Stimulated activated CD4-positive, alpha-beta T cell treated with anti-CD3 and anti-CD28 coated beads, Interleukin-15, amount 100 ng/mL, for 1 hour (primary cell): ENCODE data around the gene APOBR.
"Not testable (repeated sequence)": the region's sequence is repeated elsewhere in the genome, so short reads cannot be mapped to it uniquely, and the experiment has no call there.

ENCODE experiments used
- DNase-seq, 2 donors: peaks; one replicate each; pipeline ENCODE4 v3.0.0-alpha.2; 2020; ENCODE audit warnings: low read depth in 1 of 2, low spot score in 1 of 2

Gene APOBR

GRCh38 chr16:28527100-28527785 lies 32.8 kb downstream of the APOBR start:
- not testable (repeated sequence) for DNase-seq

GRCh38 chr16:28527985-28528384 lies 33.5 kb downstream of the APOBR start:
- no peak for DNase-seq

- DNase-seq, result no peak
Observed at GRCh38 chr16:28528463-28528867, 34.0 kb downstream of the APOBR start.

DNA sequence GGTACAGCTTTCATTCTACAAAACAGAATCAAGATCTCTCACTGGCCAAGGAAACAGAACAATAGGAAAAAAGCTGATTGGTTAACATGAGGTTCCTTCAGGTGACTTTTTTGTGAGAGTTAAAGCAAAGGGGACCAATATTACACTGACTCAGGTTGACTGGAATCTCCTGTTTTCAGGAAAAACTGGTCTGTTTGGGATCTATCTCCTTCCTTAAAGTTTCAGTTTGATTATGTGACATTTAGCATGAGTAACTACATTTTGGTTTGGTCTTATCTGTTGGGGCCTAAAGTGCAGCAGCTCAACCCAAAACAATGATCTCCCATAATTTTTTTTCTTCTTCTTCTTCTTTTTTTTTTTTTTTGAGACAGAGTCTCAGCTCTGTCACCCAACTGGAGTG lies 34.7 kb downstream of the APOBR start:
- no peak for DNase-seq

DNA sequence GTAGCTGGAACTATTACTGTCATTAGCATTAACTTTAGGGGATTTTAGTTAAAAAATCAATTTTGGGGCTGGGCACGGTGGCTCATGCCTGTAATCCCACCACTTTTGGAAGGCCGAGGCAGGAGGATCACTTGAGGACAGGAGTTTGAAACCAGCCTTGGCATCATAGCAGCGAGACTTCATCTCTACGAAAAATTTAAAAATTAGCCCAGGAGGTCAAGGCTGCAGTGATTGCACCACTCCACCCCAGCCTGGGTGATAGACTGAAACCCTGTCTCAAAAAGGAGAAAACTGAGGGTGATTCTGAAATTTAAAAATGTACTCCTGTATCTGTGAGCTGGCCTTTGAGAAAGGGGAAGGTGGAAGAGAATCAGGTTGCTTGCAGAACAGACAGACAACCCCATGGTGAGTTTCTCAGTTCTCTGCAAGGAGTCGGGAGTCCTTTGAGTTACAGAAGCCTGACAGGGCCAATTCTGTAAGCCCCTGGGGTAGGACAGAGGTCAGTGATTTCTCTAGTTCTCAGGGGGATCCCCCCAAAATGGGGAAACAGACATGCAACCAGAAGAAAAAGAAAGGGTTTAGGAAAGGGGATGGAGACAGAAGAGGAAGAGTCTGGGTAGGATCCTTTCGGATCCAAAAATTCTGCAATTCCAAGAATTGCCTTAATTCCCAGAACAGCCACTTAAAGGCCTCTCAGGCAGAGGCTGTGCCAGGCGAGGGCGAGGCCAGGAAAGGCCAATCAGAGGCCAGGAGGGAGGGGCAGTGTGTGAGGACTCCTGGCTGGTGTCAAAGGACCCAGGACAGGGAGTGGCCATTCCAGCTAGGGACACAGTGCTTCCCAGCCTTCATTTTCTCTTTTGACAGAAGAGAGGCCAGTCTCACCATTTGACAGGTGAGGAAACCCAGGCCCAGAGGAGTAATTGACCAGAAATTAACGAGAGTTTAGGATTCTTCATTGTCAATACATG lies 37.6 kb downstream of the APOBR start:
- no peak for DNase-seq

GRCh38 chr16:28532940-28533647 lies 38.7 kb downstream of the APOBR start:
- no peak for DNase-seq

- no peak for DNase-seq
Observed at GRCh38 chr16:28534542-28535373, 40.3 kb downstream of the APOBR start.

DNA sequence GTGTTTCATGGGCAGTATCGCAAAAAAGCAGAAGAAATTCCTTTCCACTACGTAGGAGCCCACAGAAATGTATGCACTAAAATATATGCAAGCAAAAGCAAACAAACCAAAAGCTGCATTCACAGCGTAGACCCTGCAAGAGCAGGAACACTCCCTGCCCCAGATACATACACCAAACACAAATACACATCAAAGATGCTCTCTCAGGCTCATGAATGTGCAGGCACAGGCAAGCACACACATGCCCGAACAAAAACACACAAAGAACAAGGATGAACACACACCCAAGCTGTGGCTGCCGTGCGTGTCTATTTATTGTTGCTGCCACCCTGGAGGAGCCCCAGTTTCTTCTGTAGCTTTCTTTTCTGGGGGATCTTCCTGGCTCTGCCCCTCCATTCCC lies 42.6 kb downstream of the APOBR start:
- DNase-seq, result no peak

DNA sequence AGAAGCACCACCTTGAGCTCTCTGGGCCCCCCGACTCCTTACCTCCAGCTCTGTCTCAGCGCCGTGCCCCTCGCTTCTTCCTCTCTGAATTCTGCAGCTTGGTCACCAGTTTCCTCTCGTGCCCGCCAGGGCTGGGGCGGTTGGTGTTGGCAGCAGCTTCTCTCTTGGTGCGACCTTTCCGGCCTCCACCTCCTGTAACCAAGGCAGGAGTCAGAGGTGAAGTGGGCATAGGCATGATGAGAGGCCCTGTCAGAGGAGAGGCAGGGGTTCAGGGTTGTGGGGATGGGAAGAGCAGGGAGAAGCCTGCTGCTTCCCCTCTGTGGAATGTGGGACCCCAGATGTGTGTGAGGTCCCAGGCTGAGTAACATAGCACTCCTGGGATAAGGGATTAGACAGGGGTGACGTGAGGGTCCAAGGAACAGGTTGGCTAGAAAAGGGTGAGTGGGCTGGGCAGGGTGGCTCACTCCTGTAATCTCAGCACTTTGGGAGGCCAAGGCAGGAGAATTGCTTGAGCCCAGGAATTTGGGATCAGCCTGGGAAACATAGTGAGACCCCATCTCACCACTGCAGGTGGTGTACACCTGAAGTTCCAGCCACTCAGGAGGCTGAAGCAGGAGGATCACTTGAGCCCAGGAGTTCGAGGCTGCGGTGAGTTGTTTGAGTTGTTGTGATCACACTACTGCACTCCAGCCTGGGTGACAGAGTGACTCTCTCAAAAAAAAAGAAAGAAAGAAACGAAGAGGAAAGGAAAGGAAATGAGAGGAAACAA lies 43.7 kb downstream of the APOBR start:
- no peak for DNase-seq

- DNase-seq, result no peak
Observed at GRCh38 chr16:28538733-28539596, 44.5 kb downstream of the APOBR start, which contains the start of gene NUPR1. Gene NUPR1 (minus strand): TSS chr16:28538974. CDS start chr16:28538907, 67 bp downstream.

- DNase-seq, result no peak
Observed at GRCh38 chr16:28540346-28540745, 45.9 kb downstream of the APOBR start.

DNA sequence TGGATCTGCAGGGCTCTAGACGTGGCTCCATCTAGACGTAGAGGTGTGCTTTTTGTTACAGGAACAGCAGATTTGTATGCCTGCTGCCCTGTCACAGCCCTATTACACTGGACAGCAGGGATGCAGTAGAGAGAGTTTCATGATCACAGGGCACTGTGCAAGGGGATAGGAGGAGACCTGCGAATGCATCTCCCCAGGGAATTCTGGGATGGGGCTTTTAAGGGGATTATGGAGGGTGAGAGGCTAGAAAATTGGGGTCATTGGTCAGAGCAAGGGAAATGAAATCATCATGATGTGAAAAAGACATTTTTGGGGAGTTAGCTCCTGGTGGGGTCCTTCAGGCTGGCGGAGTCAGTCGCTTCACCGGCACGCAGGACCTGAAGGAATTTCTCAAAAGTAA lies 48.2 kb downstream of the APOBR start:
- DNase-seq, result no peak

DNA sequence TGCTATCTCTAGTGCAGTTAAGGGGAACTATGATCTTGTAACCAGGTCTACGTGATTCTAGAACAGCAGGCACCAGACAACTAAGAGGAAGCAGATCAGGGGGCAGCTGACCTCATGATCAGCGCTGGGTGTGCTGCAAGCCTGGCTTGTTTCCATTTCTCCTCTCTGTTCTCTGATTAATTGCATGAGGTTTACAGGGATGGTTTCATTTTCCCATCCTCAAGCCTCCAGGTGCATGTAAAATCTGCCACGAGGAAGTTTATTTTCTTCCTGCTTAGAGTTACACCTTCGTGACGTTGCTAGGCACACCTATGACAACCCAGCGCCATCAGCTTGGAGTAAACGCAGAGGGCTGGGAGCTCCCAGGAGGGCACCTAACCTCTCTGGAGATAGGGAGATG lies 48.6 kb downstream of the APOBR start:
- DNase-seq, result no peak

DNA sequence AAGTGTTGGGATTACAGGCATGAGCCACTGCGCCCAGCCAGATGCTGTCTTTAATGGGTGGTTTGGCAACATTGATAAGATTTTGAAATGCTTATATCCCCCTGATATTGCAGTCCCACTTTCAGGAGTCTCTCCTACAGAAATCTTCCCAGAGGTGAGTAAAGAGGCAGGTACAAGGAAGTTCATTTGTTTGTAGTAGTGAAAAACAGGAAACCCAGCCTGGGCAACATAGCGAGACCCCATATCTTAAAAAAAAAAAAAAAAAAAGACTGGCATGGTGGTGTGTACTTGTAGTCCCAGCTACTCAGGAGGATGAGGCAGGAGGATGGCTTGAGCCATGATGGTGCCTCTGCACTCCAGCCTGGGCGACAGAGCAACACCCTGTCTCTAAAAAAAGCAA lies 50.6 kb downstream of the APOBR start:
- no peak for DNase-seq

DNA sequence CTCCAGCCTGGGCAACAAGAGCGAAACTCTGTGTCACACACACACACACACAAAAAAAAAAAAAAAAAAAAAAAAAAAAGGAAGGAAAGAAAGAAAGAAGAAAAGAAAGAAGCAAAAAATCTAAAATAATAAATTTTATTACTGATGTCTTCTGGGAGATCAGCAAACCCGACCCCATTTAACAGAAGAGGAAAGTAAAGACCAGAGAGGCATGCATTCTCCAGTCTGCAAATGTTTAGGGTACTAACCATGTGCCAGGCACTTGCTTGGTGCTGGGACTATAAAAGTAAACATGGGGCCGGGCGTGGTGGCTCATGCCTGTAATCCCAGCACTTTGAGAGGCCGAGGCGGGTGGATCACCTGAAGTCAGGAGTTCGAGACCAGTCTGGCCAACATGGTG lies 51.5 kb downstream of the APOBR start:
- not testable (repeated sequence) for DNase-seq

- DNase-seq, result no peak
Observed at GRCh38 chr16:28546626-28547025, 52.2 kb downstream of the APOBR start.

DNA sequence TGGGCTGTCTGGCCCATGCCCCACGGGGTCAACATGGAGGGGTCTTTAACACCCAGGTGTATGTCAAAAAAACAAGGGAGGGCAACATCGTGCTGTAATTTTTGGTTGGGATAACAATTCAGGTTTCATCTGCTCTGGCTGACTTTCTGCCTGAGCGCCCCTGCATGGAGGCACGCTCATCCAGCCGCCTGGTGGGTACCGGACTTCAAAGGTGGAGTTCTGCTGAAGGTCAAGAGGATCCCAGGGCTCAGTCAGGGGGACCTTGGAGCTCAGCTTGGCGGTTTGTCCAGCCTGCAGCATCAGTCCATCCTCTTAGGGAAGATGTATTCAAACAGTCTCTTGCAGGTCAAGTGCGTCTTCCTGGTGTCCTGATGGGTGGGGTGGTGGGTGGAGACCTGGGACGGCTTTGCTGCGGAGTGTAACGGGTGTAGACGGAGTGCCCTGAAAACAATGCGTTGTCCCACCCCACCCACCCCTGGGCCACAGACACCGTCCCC lies 53.9 kb downstream of the APOBR start:
- DNase-seq, result no peak
